LNCAP (cell line): ENCODE results near the gene ELL2.

Source experiments
- TF ChIP-seq, protein P1 (sequence below): fragments of 450-650 bp; IDR thresholded peaks from 2 replicates; pipeline ENCODE4 v1.5.1; 2017; ENCODE audit warnings: mild to moderate bottlenecking

Gene ELL2

DNA sequence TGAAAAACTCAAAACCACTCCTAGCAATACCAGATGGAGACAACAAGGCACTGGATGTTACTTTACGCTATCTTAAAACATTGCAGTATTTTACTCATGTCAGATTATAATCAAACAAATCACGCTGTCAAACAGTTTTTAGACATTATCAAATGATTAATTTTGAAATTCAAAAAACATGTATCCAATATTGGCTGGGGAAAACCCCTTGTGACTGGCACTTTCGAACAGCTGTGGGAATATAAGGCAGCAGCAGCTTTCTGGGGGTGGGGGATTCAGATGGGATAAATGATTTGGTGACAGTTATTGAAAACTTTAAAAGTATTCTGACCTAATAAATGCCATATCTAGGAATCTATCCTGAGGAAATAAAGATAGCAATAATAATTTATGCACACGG, 28.7 kb downstream of the ELL2 start:
- TF ChIP-seq, protein P1, sequence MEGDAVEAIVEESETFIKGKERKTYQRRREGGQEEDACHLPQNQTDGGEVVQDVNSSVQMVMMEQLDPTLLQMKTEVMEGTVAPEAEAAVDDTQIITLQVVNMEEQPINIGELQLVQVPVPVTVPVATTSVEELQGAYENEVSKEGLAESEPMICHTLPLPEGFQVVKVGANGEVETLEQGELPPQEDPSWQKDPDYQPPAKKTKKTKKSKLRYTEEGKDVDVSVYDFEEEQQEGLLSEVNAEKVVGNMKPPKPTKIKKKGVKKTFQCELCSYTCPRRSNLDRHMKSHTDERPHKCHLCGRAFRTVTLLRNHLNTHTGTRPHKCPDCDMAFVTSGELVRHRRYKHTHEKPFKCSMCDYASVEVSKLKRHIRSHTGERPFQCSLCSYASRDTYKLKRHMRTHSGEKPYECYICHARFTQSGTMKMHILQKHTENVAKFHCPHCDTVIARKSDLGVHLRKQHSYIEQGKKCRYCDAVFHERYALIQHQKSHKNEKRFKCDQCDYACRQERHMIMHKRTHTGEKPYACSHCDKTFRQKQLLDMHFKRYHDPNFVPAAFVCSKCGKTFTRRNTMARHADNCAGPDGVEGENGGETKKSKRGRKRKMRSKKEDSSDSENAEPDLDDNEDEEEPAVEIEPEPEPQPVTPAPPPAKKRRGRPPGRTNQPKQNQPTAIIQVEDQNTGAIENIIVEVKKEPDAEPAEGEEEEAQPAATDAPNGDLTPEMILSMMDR: no peak

DNA sequence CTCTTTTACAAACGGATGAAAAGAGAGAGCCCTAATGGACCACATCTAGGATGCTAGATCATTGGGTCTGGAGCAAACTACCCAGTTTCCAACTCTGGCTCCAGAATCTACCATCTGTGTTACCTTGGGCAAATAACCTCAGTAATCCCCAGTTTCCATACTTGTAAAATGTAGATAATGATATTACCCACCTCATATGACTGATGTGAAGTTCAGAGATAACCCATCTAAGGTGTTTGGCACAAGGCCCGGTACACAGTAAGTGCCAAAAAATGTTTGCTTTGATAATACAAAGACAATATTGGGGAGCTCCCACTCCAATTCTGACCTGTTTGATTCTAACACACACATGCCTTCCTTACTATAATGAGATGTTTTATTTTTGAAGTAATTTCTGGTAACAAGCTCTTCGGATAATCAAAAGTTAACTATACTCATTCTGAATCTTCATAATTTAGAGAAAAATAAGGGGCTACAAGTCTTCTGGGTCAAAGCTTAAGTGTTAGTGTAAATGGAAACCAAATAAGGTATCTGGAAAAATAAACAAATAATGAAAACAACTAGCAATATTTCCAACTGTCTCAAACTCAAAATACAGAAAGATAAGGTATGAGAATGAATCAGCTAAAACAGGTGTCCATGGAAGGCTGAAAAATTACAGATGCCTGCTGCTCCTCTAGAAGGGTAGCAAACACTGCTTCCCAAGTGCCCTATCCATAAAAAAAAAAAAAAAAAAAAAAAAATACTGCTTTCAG, 30.4 kb downstream of the ELL2 start:
- TF ChIP-seq, protein P1: no peak

DNA sequence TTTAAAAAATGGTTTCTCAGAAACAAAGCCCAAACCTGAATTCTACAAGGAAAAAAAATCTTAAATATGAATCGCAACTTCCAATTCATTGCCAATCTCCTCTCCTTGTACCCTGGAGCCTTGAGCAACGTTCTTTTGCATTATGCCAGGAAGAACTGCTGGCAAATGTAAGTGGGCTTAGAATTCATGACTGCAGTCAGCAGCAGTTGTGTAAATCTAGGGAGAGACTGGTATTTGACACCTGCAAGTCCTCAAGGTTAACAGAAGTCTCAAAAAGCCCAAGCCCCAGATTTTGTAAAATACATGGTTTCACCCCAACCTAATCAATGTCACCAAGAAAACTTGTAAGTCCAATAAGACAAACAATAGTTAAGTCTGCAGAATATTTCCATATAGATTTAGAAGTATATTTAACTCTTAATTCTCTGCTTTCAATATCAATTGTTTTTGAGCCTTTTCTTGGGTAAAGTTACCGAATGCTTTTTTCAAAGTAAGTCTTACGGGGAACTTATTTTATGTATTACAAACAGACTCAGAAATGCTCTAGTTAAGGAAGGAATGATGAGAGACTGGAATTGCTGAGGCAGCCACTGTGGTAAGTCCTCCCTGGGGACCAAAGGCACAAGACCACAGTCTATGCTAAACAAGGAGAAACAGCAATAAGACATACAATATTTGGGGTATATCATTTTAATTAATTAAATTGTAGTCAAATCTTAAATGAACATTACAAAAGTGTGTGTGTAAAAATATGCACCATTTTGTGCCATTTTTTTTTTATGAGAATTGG, 31.3 kb downstream of the ELL2 start:
- TF ChIP-seq, protein P1: no peak

DNA sequence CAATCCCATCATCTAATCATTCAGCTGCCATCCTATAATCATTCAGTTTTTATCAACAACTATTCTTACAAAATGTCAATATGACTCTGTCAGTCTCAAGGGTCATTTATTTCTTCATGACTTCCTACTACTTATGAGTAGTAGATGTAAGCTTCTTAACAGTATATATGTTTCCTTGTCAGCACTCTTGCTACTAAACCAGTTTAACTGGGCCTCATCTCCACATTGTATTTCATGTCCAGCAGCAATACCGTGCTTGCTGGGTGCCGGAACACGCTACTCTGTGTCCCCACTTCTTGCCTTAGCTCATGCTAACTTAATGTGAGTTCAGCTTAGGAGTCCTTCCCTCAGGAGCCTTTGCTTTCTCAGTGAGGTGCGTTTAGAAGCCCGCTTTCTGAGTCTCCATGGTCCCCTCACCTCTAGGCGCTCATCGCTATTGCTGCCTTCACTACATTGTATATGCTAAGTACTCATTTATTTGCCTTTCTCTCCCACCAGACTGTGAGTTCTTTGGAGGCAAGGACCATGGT, 32.9 kb downstream of the ELL2 start:
- TF ChIP-seq, protein P1: no peak

DNA sequence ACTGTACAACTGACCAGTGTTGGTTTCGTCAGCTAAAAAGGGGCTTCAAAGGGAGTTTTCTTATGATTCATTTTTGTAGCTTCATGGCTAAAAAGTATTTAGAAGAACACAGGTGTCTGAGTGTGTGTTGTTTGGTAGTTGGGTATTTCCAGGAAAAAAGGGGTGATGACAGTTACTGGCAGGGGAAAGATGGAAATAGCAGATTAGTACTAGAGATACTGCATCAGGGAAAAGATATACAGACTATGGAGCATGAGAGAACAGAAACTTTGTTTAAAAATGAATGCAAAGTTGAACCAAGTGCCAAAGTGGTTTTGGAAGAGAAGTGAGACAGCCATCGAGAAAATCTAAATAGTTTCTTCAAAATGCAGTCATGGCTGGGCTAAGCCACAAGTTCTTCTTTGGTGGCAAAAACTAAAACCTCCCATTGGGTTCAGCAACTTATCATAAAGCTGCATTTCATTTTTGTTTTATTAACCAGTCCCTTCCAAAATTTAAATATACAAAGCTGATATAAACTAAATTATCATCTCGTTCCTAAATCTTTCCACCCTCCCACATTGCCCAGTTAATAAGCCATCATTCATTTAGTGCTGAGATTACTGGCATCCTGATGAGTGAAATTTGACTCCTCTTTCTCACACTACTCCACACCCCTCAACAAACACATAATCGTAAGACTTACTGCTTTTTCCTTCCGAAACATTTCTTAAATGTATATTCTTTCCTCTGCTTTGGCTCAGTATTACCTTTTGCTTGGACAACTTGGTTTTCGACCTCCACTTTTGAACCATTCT, 33.5 kb downstream of the ELL2 start:
- TF ChIP-seq, protein P1: no peak

DNA sequence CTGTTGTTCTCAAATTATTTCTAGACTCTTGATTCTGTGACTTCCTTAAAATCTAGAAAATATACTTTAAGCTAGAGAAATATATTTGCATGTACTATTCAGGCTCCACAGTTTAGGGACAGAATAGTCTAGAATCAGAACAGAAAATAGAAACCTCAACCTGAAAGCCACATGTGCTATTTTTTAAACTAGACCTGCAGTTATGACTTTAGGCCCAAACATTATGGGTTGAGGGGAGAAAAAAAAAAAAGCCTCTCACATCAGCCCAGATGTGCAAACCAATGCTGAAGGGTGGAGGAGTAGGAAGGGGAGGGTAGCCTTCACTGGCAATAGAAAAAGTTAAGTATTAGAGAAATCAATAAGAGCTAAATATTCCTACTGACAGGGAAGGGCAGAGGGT, 35.7 kb downstream of the ELL2 start:
- TF ChIP-seq, protein P1: no peak

DNA sequence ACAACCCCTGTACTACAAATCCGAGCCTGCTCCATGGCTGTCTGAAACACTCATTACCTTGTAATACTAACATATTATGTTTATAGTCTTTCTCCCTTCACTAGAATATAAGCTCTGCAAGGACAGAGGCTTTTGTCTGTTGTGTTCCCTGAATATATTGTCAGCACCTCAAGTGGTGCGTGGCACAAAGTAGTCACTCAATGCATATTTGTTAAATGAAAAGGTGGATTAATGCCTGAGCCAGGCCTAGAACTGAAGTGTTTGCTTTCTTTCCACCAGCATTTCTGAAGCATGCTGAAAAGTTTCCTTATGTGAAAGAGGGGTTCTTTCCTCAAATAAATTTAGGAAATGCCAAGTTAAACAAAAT, 36.3 kb downstream of the ELL2 start:
- TF ChIP-seq, protein P1: no peak
